Measurements from ENCODE around the gene FSTL4. TPM values are rescaled to one million over a fixed set of nuclear protein-coding genes. Genes with fewer than 3 reads are reported as not detected.

Gene FSTL4
- polyA plus RNA-seq, 3 donors = 0.11 to 0.72 TPM; not detected in 1

- H3K27ac ChIP-seq (ENCODE audit: low read depth, low read length) = no peak overlapping the region
- WGBS, 3 donors = 84 to 95% (median 93%) methylated on average over 3 of the region's 3 CpGs
These were observed 141.5 kb downstream of the FSTL4 start for GRCh38 chr5:133470841-133471240.

GRCh38 chr5:133469846-133470245 lies 142.5 kb downstream of the FSTL4 start:
- H3K27ac ChIP-seq (ENCODE audit: low read depth, low read length) = no peak overlapping the region
- 72 to 85% (median 76%) methylated on average over 7 of the region's 7 CpGs for WGBS, 3 donors

GRCh38 chr5:133469252-133469651 lies 143.1 kb downstream of the FSTL4 start:
- 88 to 90% (median 88%) methylated on average over 2 of the region's 2 CpGs for WGBS, 3 donors
- no peak overlapping the region for H3K27ac ChIP-seq (ENCODE audit: low read depth, low read length)

GRCh38 chr5:133468596-133468995 lies 143.7 kb downstream of the FSTL4 start:
- no peak overlapping the region for H3K27ac ChIP-seq (ENCODE audit: low read depth, low read length)
- whole genome bisulfite sequencing, 3 donors = 67 to 78% (median 70%) methylated on average over 6 of the region's 6 CpGs

- 67 to 75% (median 74%) methylated on average over 4 of the region's 4 CpGs for WGBS, 3 donors
These were observed 144.4 kb downstream of the FSTL4 start for GRCh38 chr5:133467826-133468463.

GRCh38 chr5:133467335-133467779 lies 145.0 kb downstream of the FSTL4 start:
- no peak overlapping the region for H3K27ac ChIP-seq (ENCODE audit: low read depth, low read length)
- WGBS, 3 donors = 56 to 79% (median 66%) methylated on average over 7 of the region's 7 CpGs

More at GRCh38 chr5:133467826-133468463, 144.4 kb downstream of the FSTL4 start:
- H3K27ac ChIP-seq (ENCODE audit: low read depth, low read length) = no peak overlapping the region

- H3K27ac ChIP-seq (ENCODE audit: low read depth, low read length) = no peak overlapping the region
- 93 to 97% (median 95%) methylated on average over 5 of the region's 5 CpGs for WGBS, 3 donors
These were observed 145.6 kb downstream of the FSTL4 start for GRCh38 chr5:133466556-133467334.

- 88 to 94% (median 94%) methylated on average over 6 of the region's 6 CpGs for WGBS, 3 donors
- H3K27ac ChIP-seq (ENCODE audit: low read depth, low read length) = no peak overlapping the region
These were observed 148.3 kb downstream of the FSTL4 start for GRCh38 chr5:133464013-133464412.

- H3K27ac ChIP-seq (ENCODE audit: low read depth, low read length) = no peak overlapping the region
- 86 to 92% (median 89%) methylated on average over 5 of the region's 5 CpGs for WGBS, 3 donors
These were observed 150.4 kb downstream of the FSTL4 start for GRCh38 chr5:133461796-133462516.

- WGBS, 3 donors = 68 to 75% (median 73%) methylated on average over 12 of the region's 12 CpGs
- H3K27ac ChIP-seq (ENCODE audit: low read depth, low read length) = no peak overlapping the region
These were observed 152.1 kb downstream of the FSTL4 start for GRCh38 chr5:133460172-133460758.

- no peak overlapping the region for H3K27ac ChIP-seq (ENCODE audit: low read depth, low read length)
- 71 to 93% (median 73%) methylated on average over 7 of the region's 7 CpGs for WGBS, 3 donors
These were observed 152.7 kb downstream of the FSTL4 start for GRCh38 chr5:133459474-133460160.

GRCh38 chr5:133458435-133458834 lies 153.9 kb downstream of the FSTL4 start:
- no peak overlapping the region for H3K27ac ChIP-seq (ENCODE audit: low read depth, low read length)
- 89 to 96% (median 95%) methylated on average over 2 of the region's 2 CpGs for WGBS, 3 donors

GRCh38 chr5:133457439-133458355 lies 154.6 kb downstream of the FSTL4 start:
- H3K27ac ChIP-seq (ENCODE audit: low read depth, low read length) = no peak overlapping the region
- WGBS, 3 donors = 64 to 72% (median 72%) methylated on average over 12 of the region's 12 CpGs

- 41 to 76% (median 44%) methylated on average over 4 of the region's 4 CpGs for WGBS, 3 donors
- H3K27ac ChIP-seq (ENCODE audit: low read depth, low read length) = no peak overlapping the region
These were observed 155.4 kb downstream of the FSTL4 start for GRCh38 chr5:133456933-133457402.

GRCh38 chr5:133455676-133456075 lies 156.7 kb downstream of the FSTL4 start:
- WGBS, 3 donors = 80 to 90% (median 84%) methylated on average over 5 of the region's 5 CpGs
- no peak overlapping the region for H3K27ac ChIP-seq (ENCODE audit: low read depth, low read length)

- WGBS, 3 donors = 84 to 91% (median 89%) methylated on average over 9 of the region's 9 CpGs
- no peak overlapping the region for H3K27ac ChIP-seq (ENCODE audit: low read depth, low read length)
These were observed 157.9 kb downstream of the FSTL4 start for GRCh38 chr5:133454442-133454841.

- H3K27ac ChIP-seq (ENCODE audit: low read depth, low read length) = no peak overlapping the region
- 56 to 69% (median 58%) methylated on average over 2 of the region's 2 CpGs for WGBS, 3 donors
These were observed 158.5 kb downstream of the FSTL4 start for GRCh38 chr5:133453831-133454230.

Measured in adipose tissue (tissue), 3 donors.